Hepatocyte (in vitro differentiated cells): ENCODE results near the gene TGFB1I1. TPM values are rescaled to one million over a fixed set of nuclear protein-coding genes. Genes with fewer than 3 reads are reported as not detected.

ENCODE experiments used
- DNase-seq: peaks from one replicate; pipeline ENCODE4 v3.0.0-alpha.2; 2016; ENCODE audit warnings: low spot score
- H2AFZ ChIP-seq: fragments of 200-600 bp; sonication (generic); 2 replicates; pipeline ENCODE4 v1.6.0; 2016; ENCODE audit warnings: antibody characterized with exemption, mild to moderate bottlenecking
- H3K27ac ChIP-seq: fragments of 200-600 bp; sonication (generic); 2 replicates; pipeline ENCODE4 v1.5.1; 2016; ENCODE audit warnings: mild to moderate bottlenecking
- H3K27me3 ChIP-seq: fragments of 200-600 bp; sonication (generic); 2 replicates; pipeline ENCODE4 v1.6.1; 2016
- H3K36me3 ChIP-seq: fragments of 200-600 bp; sonication (generic); replicated peaks from 2 replicates; pipeline ENCODE4 v1.5.1; 2016; ENCODE audit warnings: low read depth; ENCODE audit not compliant: insufficient read depth
- H3K4me1 ChIP-seq: fragments of 200-600 bp; sonication (generic); 2 replicates; pipeline ENCODE4 v1.5.1; 2016; ENCODE audit warnings: mild to moderate bottlenecking, moderate library complexity; ENCODE audit not compliant: insufficient read depth
- H3K4me2 ChIP-seq: fragments of 200-600 bp; sonication (generic); 2 replicates; pipeline ENCODE4 v1.6.0; 2016
- H3K4me3 ChIP-seq: fragments of 200-600 bp; sonication (generic); 2 replicates; pipeline ENCODE4 v1.5.1; 2016; ENCODE audit warnings: mild to moderate bottlenecking
- H3K79me2 ChIP-seq: fragments of 200-600 bp; sonication (generic); 2 replicates; pipeline ENCODE4 v1.6.0; 2017; ENCODE audit warnings: mild to moderate bottlenecking
- H3K9me2 ChIP-seq: fragments of 200-600 bp; sonication (generic); replicated peaks from 2 replicates; pipeline ENCODE4 v1.6.0; 2017; ENCODE audit warnings: mild to moderate bottlenecking; ENCODE audit not compliant: insufficient read depth
- H3K9me3 ChIP-seq: fragments of 200-600 bp; sonication (generic); 2 replicates; pipeline ENCODE4 v1.5.1; 2016; ENCODE audit warnings: low read depth, mild to moderate bottlenecking
- H4K20me1 ChIP-seq: fragments of 200-600 bp; sonication (generic); 2 replicates; pipeline ENCODE4 v1.6.0; 2016; ENCODE audit warnings: mild to moderate bottlenecking; ENCODE audit not compliant: insufficient read depth, poor library complexity, severe bottlenecking
- EZH2 ChIP-seq: fragments of 200-600 bp; sonication (generic); IDR thresholded peaks from 2 replicates; pipeline ENCODE4 v1.6.1; 2016; ENCODE audit warnings: antibody characterized with exemption, mild to moderate bottlenecking, borderline replicate concordance
- EZH2phosphoT487 ChIP-seq: fragments of 200-600 bp; sonication (generic); IDR thresholded peaks from one replicate; pipeline ENCODE4 v1.6.1; 2018; ENCODE audit warnings: antibody characterized with exemption, mild to moderate bottlenecking, low read depth, moderate library complexity; ENCODE audit not compliant: unreplicated experiment, severe bottlenecking
- WGBS: methylation state at CpG from one replicate; pipeline ENCODE4 v1.1.6; 2016; ENCODE audit warnings: low lambda C conversion rate; ENCODE audit errors: missing lambda C conversion rate; 5-methylcytosine and 5-hydroxymethylcytosine counted together
- polyA plus RNA-seq: library from polyadenylated mRNA; unstranded; fragments of >200 nt; fragmentation: Nextera tagmentation; extraction: Ambion mirVana; gene quantifications from 2 replicates; pipeline ENCODE4 v1.2.1, GENCODE V29; 2016
- total RNA-seq: library from RNA; depleted of rRNA; stranded (reverse); fragments of >200 nt; gene quantifications from 2 replicates; pipeline ENCODE4 v1.2.3, GENCODE V29; 2014
- TF ChIP-seq, protein P1 (sequence below): fragments of 200-600 bp; sonication (generic); IDR thresholded peaks from 2 replicates; pipeline ENCODE4 v1.5.1; 2016; ENCODE audit warnings: antibody characterized with exemption, mild to moderate bottlenecking; ENCODE audit not compliant: poor library complexity

The TGFB1I1 gene
- total and polyA plus RNA-seq, 2 experiments from 2014 or later: 15.7 to 34.8 TPM

DNA sequence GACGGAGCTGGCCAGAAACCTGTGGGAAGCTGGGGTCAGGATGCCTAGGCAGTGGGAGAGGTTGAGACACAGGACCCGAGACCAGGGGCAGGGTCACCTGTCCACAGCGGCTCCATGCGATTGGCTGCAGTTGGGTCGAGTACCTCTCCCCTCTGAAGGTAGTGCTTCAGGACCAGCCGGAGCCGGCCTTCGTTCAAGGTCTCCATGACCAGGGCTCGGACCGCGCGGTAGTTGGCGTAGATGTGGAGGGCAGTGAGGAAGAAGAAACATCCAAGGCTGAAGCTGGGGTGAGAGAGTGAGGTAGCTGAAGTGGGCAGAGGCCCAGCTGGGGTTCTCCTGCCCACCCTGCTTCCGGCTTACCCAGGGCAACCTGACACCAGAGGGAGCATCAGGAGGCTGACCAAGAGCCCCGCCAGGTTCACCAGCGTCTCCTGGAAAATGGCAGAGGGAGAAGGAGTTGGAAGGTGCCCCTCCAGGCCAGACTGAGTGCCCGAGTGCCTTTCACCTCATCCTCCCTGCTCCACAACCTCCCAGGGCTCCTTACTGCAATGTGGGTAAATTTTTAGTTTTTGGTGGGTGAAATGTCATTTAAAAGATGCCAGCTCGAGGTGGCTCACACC, 21.7 kb downstream of the TGFB1I1 start:
- H3K27me3 ChIP-seq: no peaks in the 10 kb centered on the region
- no peaks in the 10 kb centered on the region for H3K79me2 ChIP-seq
- H3K9me3 ChIP-seq: no peaks in the 10 kb centered on the region
- 94% methylated on average over 18 of the region's 18 CpGs for WGBS
- no peak overlapping the region for H3K4me2 ChIP-seq
- H3K27ac ChIP-seq: no peak overlapping the region
- H3K4me1 ChIP-seq: peaks cover 1% of the 10 kb centered on the region
- H3K4me3 ChIP-seq: no peak overlapping the region
- no peak for TF ChIP-seq EZH2
- no peak for TF ChIP-seq EZH2phosphoT487
- TF ChIP-seq, protein P1, sequence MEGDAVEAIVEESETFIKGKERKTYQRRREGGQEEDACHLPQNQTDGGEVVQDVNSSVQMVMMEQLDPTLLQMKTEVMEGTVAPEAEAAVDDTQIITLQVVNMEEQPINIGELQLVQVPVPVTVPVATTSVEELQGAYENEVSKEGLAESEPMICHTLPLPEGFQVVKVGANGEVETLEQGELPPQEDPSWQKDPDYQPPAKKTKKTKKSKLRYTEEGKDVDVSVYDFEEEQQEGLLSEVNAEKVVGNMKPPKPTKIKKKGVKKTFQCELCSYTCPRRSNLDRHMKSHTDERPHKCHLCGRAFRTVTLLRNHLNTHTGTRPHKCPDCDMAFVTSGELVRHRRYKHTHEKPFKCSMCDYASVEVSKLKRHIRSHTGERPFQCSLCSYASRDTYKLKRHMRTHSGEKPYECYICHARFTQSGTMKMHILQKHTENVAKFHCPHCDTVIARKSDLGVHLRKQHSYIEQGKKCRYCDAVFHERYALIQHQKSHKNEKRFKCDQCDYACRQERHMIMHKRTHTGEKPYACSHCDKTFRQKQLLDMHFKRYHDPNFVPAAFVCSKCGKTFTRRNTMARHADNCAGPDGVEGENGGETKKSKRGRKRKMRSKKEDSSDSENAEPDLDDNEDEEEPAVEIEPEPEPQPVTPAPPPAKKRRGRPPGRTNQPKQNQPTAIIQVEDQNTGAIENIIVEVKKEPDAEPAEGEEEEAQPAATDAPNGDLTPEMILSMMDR: no peak
- H4K20me1 ChIP-seq: no peaks in the 10 kb centered on the region
- no peaks in the 10 kb centered on the region for H3K36me3 ChIP-seq
- DNase-seq: no peak
- no peaks in the 10 kb centered on the region for H3K9me2 ChIP-seq
- no peak overlapping the region for H2AFZ ChIP-seq

DNA sequence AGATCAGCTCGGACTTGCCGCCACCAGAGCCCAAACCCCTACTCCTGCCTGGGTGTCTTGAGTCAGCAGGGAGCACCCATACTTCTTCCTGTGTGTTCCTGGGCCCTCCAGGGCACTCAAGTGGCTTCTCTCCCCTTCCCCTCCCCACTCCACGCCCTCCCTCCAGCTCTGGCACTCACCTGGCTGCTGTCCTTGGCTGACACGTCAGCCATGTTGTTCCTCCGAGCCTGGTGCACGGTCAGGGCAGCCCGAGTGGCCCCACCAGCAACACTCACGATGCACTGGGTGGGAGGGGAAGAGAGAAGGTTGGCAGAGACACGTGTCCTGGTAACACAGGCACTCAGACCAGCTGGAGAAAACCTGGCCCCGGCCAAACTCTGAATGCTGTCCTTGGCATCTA, 24.7 kb downstream of the TGFB1I1 start:
- H3K79me2 ChIP-seq: peaks cover 8% of the 10 kb centered on the region
- H3K36me3 ChIP-seq: no peaks in the 10 kb centered on the region
- TF ChIP-seq, protein P1: no peak
- TF ChIP-seq EZH2 (no peak), EZH2phosphoT487 (no peak)
- H3K9me3 ChIP-seq: no peaks in the 10 kb centered on the region
- no peak overlapping the region for H3K4me2 ChIP-seq
- H3K27ac ChIP-seq: no peak overlapping the region
- no peaks in the 10 kb centered on the region for H3K9me2 ChIP-seq
- no peak for DNase-seq
- no peak overlapping the region for H2AFZ ChIP-seq
- H3K4me1 ChIP-seq: peaks cover under 1% of the 10 kb centered on the region
- H4K20me1 ChIP-seq: no peaks in the 10 kb centered on the region
- no peaks in the 10 kb centered on the region for H3K27me3 ChIP-seq
- H3K4me3 ChIP-seq: no peak overlapping the region
- 96% methylated on average over 10 of the region's 10 CpGs for WGBS

DNA sequence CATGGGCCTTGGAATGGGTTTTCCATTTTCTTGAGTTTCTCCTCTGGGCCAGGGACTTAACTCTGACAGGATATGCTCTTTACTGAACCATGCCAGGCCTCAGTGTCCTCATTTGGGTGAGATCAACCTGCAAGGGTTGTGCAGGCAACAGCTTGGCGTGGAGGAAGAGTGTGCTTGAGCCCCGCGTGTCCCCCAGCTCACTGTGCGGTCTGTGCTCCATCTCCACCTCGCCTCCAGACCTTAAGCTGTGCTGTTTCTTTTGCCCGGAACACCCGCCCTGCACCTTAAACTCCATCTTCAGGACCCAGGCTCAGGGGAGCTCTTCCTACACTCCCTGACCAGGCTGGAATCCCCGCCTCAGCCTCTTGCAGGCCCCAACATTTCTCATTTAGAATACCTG, 26.5 kb downstream of the TGFB1I1 start:
- Histone ChIP-seq H3K9me2 (no peaks in the 10 kb centered on the region), H3K4me1 (peaks cover 7% of the 10 kb centered on the region), H3K79me2 (peaks cover 8% of the 10 kb centered on the region), H3K4me2 (no peak overlapping the region), H3K36me3 (no peaks in the 10 kb centered on the region), H2AFZ (no peak overlapping the region), H3K27me3 (no peaks in the 10 kb centered on the region), H3K27ac (no peak overlapping the region), H3K9me3 (no peaks in the 10 kb centered on the region), H4K20me1 (no peaks in the 10 kb centered on the region), H3K4me3 (no peak overlapping the region)
- 97% methylated on average over 8 of the region's 8 CpGs for WGBS
- no peak for DNase-seq
- TF ChIP-seq, protein P1: no peak
- no peak for TF ChIP-seq EZH2
- TF ChIP-seq EZH2phosphoT487: no peak

GRCh38 chr16:31499928-31500327, 28.0 kb downstream of the TGFB1I1 start:
- Histone ChIP-seq H3K4me2 (no peak overlapping the region), H2AFZ (no peak overlapping the region), H3K79me2 (peaks cover 8% of the 10 kb centered on the region), H3K4me3 (no peak overlapping the region), H3K9me2 (no peaks in the 10 kb centered on the region), H3K36me3 (no peaks in the 10 kb centered on the region), H3K27ac (no peak overlapping the region), H3K4me1 (peaks cover 7% of the 10 kb centered on the region), H3K9me3 (no peaks in the 10 kb centered on the region), H4K20me1 (no peaks in the 10 kb centered on the region), H3K27me3 (no peaks in the 10 kb centered on the region)
- DNase-seq: no peak
- 94% methylated on average over 8 of the region's 8 CpGs for whole genome bisulfite sequencing
- TF ChIP-seq EZH2 (no peak), EZH2phosphoT487 (no peak)
- TF ChIP-seq, protein P1: no peak
